ENCODE measurements around the gene MARCO. TPM values are rescaled to one million over a fixed set of nuclear protein-coding genes. Genes with fewer than 3 reads are reported as not detected.

Gene MARCO
- total and polyA plus RNA-seq, 3 donors from 2014 or later: 0.55 to 16.0 (median 0.74) TPM

GRCh38 chr2:118987886-118988285, 45.9 kb downstream of the MARCO start:
- Histone ChIP-seq H3K27me3 (no peaks in the 10 kb centered on the region), H3K36me3 (ENCODE audit: low read depth, missing control alignments) (no peaks in the 10 kb centered on the region), H3K4me1 (no peaks in the 10 kb centered on the region), H3K27ac (no peak overlapping the region), H3K9me3 (no peaks in the 10 kb centered on the region), H3K4me3 (no peak overlapping the region)
- no peak for DNase-seq
- TF ChIP-seq CTCF (IDR thresholded peaks at IDR 0.05): no peak
- no peak for TF ChIP-seq POLR2A (IDR thresholded peaks at IDR 0.05)
- intact Hi-C loops (cut with DNase I; ENCODE audit: low total_unique reads): no loop called here
- 89 to 90% methylated on average over 2 of the region's 2 CpGs for WGBS, 2 donors

- WGBS, 2 donors: 89 to 98% methylated on average over 2 to 5 of the region's 5 CpGs
Measured at GRCh38 chr2:118988706-118989105, 46.7 kb downstream of the MARCO start.

GRCh38 chr2:118989481-118989880, 47.5 kb downstream of the MARCO start:
- no peak overlapping the region for H3K27ac ChIP-seq
- no peak overlapping the region for H3K4me3 ChIP-seq
- no peaks in the 10 kb centered on the region for H3K27me3 ChIP-seq
- no peaks in the 10 kb centered on the region for H3K4me1 ChIP-seq
- WGBS, 2 donors: 35 to 50% methylated on average over 2 of the region's 2 CpGs
- intact Hi-C loops (cut with DNase I; ENCODE audit: low total_unique reads): no loop called here
- H3K36me3 ChIP-seq (ENCODE audit: low read depth, missing control alignments): no peaks in the 10 kb centered on the region
- H3K9me3 ChIP-seq: no peaks in the 10 kb centered on the region
- no peak for DNase-seq
- TF ChIP-seq POLR2A (IDR thresholded peaks at IDR 0.05): no peak
- TF ChIP-seq CTCF (IDR thresholded peaks at IDR 0.05): no peak

More at GRCh38 chr2:118988706-118989105, 46.7 kb downstream of the MARCO start:
- H3K4me1 ChIP-seq: no peaks in the 10 kb centered on the region
- no peak overlapping the region for H3K27ac ChIP-seq
- no peaks in the 10 kb centered on the region for H3K27me3 ChIP-seq
- H3K36me3 ChIP-seq (ENCODE audit: low read depth, missing control alignments): no peaks in the 10 kb centered on the region
- no peak for TF ChIP-seq POLR2A (IDR thresholded peaks at IDR 0.05)
- TF ChIP-seq CTCF (IDR thresholded peaks at IDR 0.05): no peak
- no peak for DNase-seq
- H3K4me3 ChIP-seq: no peak overlapping the region
- intact Hi-C loops (cut with DNase I; ENCODE audit: low total_unique reads): no loop called here
- H3K9me3 ChIP-seq: no peaks in the 10 kb centered on the region

- no peak for DNase-seq
Measured at GRCh38 chr2:118990757-118991545, 49.0 kb downstream of the MARCO start.

More at GRCh38 chr2:118990757-118991545, 49.0 kb downstream of the MARCO start:
- 65 to 74% methylated on average over 10 of the region's 10 CpGs for WGBS, 2 donors
- no peaks in the 10 kb centered on the region for H3K36me3 ChIP-seq (ENCODE audit: low read depth, missing control alignments)
- intact Hi-C loops (cut with DNase I; ENCODE audit: low total_unique reads): no loop called here
- H3K9me3 ChIP-seq: no peaks in the 10 kb centered on the region
- no peak overlapping the region for H3K4me3 ChIP-seq
- no peak overlapping the region for H3K27ac ChIP-seq
- no peaks in the 10 kb centered on the region for H3K27me3 ChIP-seq
- TF ChIP-seq POLR2A (IDR thresholded peaks at IDR 0.05) (no peak), CTCF (IDR thresholded peaks at IDR 0.05) (no peak)
- H3K4me1 ChIP-seq: no peaks in the 10 kb centered on the region
